NCI-H2171 (cell line): ENCODE data around the gene CCR5AS.
A peak's percentile ranks its signal among the peaks of the same experiment; 100 is the strongest.
"Not testable (repeated sequence)": the region's sequence is repeated elsewhere in the genome, so short reads cannot be mapped to it uniquely, and the experiment has no call there.

Experiments used
- DNase-seq: peaks from one replicate; lab custom pipeline; 2025; lab: John Stamatoyannopoulos, UW

CCR5AS gene

DNA sequence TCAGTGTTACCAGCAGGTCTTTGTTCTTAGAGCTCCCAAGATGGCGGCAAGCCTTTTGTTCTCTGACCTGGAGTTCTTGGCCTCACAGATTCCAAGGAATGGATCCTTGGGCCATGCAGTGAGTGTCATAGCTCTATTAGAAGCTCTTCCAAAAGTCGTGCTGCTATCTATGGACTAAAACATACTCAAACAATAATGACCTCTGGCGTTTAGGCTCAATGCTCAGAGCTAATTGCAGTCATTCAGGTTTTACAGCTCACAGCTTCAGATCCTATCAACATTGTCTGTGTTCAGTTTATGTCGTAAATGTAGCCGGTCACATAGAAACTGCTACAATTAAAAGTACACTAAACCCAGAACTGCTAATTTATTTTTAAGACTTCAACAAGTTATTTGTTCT lies 22.4 kb upstream of the CCR5AS start:
- DNase-seq = no peak

- no peak for DNase-seq
Measured at GRCh38 chr3:46427916-46428833, 21.3 kb upstream of the CCR5AS start.

- DNase-seq = not testable (repeated sequence)
Measured at GRCh38 chr3:46427404-46427803, 20.5 kb upstream of the CCR5AS start.

- DNase-seq = not testable (repeated sequence)
Measured at GRCh38 chr3:46426476-46426875, 19.6 kb upstream of the CCR5AS start.

DNA sequence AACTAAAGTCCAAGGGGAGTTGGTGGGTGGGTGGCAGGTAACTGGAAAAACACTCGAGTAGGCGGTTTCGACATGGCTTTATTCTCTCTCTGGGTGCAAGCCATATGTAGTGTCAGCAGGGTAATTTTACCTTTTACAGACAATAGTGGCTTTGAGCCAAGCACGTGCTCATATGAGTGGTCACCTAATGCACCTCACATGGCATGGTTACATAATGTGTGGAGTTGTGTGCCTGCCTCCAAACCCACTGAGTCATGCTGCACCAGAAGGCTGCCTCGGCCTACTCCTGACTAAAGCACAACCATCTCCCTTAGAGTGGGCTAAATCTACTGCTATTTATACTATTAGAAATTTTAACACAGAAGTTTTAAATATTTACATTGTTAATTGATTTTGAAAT lies 16.7 kb upstream of the CCR5AS start:
- DNase-seq = no peak

DNA sequence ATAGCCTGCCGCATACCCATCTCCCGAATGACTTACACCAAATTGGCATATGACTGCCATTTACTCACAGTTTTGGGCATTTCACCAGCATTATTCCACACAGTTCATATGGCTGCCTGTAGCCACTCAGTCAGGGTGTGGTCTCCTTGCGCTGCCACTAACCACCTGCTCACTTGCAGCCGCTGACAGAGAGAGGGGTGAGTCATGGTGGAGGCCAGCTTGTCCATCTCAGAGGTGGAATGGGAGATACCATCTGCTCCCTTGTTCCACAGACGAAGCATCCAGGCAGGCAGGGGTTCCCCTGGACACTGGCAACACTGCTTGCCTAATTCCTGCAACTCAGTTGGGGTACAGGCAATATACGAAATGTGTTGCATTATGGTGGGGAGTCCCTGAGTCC lies 15.8 kb upstream of the CCR5AS start:
- no peak for DNase-seq

- DNase-seq = no peak
Measured at GRCh38 chr3:46420931-46421330, 14.1 kb upstream of the CCR5AS start.

GRCh38 chr3:46419816-46420215 lies 12.9 kb upstream of the CCR5AS start:
- no peak for DNase-seq

DNA sequence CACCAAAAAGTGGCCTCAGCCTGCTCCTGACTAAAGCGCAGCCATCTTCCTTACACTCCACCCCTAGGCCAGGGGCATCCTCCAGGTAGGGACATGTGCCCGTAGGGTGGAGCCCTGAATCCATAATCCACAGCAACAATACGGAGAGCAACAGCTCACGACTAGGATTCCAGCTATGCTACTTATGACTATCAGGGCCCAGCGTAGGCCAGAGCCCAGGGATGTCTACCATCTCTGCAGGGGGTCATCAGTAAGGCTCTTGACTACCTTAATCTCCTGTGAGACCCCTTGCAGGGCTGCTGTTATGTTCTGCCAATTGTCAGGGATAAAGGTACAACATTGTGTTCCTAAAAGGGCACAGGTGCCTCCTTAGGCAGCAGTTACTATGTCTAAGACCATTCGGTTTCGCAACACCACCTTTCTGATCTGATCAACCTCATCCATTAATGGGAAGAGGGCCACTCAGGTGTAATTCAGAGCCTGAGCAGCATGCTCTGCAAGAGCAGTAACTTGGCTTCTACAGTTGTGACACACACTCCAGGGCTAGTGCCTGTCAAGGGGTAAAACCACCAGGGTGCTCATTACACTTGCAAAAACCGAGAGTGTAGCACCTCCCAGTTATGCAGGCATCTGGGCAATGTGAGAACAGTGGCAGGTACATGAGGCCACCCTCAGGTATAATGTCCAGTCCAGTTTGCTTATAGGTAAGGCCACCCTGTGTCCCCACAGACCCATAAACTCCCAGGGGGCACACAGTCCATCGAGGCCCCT lies 11.2 kb upstream of the CCR5AS start:
- no peak for DNase-seq

GRCh38 chr3:46416811-46417510 lies 10.1 kb upstream of the CCR5AS start:
- no peak for DNase-seq

DNA sequence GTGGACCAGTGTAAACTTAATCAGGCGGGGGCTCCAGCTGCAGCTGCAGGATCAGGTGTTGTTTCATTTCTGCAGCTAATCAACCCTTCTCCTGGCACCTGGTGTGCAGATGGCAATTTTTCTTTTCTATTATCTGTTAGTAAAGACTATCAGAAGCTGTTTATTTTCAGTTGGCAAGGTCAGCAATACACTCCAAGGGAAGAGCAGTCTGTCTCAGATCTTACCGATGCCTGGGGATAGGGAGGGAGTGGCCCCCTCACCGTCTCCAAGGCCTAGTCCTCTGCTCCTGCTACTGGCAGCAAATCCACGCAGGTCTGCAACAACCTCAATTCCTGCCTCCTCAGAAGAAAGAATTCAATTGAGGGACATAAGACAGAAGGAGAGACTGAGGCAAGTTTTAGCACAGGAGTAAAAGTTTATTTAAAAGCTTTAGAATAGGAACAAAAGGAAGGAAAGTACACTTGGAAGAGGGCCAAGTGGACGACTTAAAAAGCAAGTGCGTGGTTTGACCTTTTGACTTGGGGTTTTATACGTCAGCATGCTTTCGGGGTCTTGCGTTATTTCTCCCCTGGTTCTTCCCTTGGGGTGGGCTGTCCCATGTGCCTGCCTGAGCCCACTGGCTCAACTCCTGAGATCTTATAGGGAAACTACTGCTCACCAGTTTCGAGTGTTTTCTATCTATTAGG lies 9.4 kb upstream of the CCR5AS start:
- peak; percentile 56 for DNase-seq

DNA sequence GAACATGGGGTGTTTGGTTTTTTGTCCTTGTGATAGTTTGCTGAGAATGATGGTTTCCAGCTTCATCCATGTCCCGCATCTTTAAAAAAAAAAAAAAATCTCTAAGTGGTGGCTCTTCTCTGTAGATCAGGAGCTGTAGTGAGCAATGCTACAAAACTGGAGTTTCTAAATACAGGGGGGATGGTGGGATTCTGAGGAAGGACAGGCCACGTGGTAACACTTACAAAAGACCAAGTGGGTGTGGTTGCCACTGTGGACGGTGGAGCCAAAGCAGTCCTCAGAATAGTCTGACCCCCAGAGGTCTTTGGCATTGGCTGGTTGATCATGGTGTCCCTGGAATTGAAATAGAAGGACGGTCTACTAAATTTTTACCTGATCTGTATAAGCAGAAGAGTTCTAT lies 7.9 kb upstream of the CCR5AS start:
- DNase-seq = no peak

DNA sequence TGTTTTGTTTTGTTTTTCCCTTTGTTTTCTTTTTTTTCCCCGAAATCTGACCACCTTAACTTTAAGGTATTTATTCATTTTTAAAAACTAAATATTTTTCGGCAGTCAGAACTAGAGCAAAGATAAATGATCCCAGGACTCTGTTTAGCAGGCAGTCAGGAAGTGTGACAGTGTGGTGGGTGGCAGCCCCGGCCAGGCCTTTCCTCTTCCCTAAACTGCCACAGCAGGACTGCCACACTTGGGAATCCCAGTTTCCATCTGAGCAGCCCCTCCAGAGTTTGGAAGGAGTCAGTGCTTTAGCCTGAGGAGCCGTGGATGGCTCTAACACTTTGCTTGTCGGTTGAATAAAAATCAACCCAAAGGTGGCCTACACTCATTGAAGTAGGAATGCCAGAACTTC lies 7.1 kb upstream of the CCR5AS start:
- DNase-seq = no peak

DNA sequence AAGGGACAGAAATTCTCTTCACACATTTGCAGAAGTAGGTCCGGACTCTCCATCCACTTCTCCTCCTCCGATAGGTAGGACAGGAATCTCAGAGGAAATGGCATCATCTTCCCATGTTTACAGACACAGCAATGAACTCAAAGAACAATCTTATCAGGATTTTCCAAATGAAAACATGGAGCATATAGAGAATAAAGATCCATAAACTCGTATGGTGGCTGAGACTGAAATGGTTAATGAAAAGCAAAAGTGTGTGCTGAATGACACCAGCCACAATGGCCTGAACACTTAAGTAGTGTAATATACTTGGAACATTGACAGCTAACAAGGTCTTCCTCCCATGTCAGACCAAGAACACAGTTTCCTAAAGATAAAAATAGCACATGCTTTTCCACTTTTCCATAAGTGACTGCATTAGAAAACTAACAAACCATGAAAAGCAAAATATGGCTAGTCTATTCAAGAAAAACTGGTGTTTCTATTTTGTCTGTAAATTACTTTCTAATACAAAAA lies 6.0 kb upstream of the CCR5AS start:
- no peak for DNase-seq

- no peak for DNase-seq
Measured at GRCh38 chr3:46411271-46411670, 4.4 kb upstream of the CCR5AS start.

DNA sequence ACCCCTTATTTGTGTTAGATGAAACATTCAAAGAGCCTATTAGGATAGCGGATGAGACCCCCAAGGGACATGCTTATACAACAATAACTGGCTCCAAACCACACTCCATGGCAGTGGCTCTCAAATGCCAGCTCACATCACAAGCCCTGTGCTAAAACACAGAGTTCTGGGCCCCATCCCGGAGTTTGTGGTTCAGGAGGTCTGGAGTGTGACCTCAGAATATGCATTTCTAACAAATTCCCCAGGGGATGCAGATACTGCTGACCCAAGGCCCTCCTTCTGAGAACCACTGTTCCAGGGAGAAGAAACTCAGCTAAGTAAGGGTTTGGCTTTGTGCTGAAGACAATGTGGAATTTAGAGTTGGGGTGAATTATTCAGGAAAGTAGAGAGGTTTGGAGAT lies 3.8 kb upstream of the CCR5AS start:
- DNase-seq = no peak

DNA sequence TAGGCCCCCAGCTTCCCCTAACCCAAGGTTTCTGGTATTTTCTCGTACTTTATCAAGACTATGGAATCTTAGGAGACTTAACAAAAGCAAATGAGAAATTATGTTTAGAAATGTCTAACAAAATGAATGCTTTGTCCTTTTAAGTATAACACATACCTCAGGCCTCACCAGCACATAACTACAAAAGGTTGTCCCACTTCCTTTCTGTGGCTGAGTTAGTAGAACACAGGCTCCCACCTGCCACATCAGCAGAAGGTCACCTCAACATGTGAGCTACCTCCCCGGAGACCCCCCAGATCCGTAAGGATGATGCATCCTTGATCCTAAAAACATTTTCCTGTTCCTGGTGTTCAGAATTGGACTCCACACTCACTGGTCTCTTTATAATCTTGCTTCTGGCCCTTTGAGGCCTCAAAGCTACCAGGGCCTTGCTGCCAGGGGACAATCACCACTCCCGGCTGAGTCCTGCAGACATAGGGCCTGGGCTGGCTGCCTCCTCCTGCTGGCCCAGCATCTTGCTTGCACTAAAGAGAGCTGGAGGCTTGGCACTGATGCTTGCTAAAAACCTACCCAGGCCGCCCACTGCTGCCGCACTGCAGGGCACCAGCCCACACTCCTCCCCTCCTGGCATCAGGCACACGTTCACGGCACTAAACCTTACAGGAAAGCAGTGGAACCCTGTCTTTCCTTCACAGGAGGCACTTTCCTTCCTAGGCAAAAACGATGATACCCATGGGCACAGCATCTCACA lies 3.0 kb upstream of the CCR5AS start:
- DNase-seq = no peak

DNA sequence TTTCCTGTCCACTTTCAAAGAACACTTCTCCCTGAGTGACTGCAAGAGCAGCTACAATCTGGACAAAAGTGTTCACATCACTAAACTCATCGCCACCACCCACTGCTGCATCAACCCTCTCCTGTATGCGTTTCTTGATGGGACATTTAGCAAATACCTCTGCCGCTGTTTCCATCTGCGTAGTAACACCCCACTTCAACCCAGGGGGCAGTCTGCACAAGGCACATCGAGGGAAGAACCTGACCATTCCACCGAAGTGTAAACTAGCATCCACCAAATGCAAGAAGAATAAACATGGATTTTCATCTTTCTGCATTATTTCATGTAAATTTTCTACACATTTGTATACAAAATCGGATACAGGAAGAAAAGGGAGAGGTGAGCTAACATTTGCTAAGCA lies 2.0 kb upstream of the CCR5AS start:
- no peak for DNase-seq

DNA sequence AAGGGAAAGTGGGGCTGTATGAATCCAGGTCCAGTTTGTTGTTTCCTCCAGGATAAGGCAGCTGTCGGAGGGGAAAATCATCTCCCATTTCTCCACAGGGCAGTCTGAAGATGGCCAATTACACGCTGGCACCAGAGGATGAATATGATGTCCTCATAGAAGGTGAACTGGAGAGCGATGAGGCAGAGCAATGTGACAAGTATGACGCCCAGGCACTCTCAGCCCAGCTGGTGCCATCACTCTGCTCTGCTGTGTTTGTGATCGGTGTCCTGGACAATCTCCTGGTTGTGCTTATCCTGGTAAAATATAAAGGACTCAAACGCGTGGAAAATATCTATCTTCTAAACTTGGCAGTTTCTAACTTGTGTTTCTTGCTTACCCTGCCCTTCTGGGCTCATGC lies 1.1 kb upstream of the CCR5AS start:
- no peak for DNase-seq

DNA sequence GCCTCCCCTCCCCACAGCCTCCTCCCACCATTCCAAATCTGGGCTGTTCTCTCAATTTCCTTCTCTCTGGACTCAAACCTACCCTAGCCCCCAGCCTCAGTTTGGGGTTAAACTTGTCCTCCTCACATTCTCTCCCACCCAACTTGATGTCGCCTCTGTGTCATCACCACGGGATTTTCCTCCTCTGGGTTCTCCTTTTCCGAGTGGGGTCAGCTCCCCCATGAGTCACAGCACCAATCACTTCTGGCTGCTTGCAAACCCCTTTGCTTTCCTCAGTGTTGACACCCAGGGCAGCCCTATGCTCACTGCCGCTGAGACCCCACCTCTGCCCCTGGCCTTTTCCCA lies 451 bp downstream of the CCR5AS start:
- DNase-seq = no peak

DNA sequence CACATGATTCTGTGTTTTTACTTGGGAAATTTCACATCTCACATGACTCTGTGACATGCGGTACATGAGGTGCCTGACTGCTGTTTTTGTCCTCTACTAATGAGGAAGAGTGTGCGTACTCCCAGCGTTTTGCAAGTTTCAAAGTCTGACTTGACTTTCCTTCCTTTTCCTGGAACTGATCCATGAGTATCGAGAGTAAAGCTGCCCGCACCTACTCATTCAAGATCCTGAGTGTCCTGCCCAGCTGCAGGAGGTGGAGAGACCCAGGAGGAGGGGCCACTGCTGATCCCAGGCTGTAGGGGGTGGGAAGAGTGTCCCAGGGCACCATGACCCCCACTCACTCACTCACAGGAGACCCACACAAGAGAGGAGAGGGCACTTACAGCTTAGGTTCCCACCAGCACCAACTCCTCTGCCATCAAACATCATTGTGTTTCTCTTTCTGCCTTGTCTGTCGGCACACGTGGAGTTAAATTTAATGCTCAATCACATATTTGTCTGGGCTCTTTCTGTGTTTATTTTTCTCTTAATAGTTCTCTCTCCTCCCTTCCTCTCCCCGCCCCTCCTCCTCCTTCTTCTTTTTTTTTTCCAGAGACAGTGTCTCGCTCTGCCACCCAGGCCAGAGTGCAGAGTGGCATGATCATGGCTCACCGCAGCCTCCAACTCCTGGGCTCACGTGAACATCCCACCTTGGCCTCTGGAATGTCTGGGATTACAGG lies 1.4 kb downstream of the CCR5AS start:
- no peak for DNase-seq
